NK-92 treated with Interleukin-12 subunit alpha and Interleukin-12 subunit beta, amount 100 ng/mL, for 24 hours (cell line): ENCODE results near the gene SEC14L6.
A peak's percentile ranks its signal among the peaks of the same experiment; 100 is the strongest.
"Not testable (repeated sequence)": the region's sequence is repeated elsewhere in the genome, so short reads cannot be mapped to it uniquely, and the experiment has no call there.

Source experiments
- DNase-seq: peaks from one replicate; lab custom pipeline; 2025; lab: John Stamatoyannopoulos, UW

SEC14L6 gene

GRCh38 chr22:30546616-30547015 is at the start of gene SEC14L6:
SEC14L6 (minus strand) TSS chr22:30546741; CDS start chr22:30546682, 59 bp downstream.
- no peak for DNase-seq

GRCh38 chr22:30596199-30596598 is 49.7 kb upstream of the SEC14L6 start:
- DNase-seq: no peak

GRCh38 chr22:30592360-30592713 is 45.8 kb upstream of the SEC14L6 start:
- not testable (repeated sequence) for DNase-seq

GRCh38 chr22:30591588-30592359 is 45.2 kb upstream of the SEC14L6 start, which contains the start of gene PES1:
PES1 (minus strand) TSS chr22:30591910; CDS start chr22:30591833, 77 bp downstream.
- DNase-seq: peak; percentile 83

- no peak for DNase-seq
These were observed 44.6 kb upstream of the SEC14L6 start for GRCh38 chr22:30591191-30591587.

- no peak for DNase-seq
These were observed 39.9 kb upstream of the SEC14L6 start for GRCh38 chr22:30586414-30586813.

- DNase-seq: no peak
These were observed 37.9 kb upstream of the SEC14L6 start for GRCh38 chr22:30584441-30584840.

- no peak for DNase-seq
These were observed 36.4 kb upstream of the SEC14L6 start for GRCh38 chr22:30582788-30583545.

GRCh38 chr22:30582051-30582450 is 35.5 kb upstream of the SEC14L6 start:
- no peak for DNase-seq

- DNase-seq: no peak
These were observed 34.4 kb upstream of the SEC14L6 start for GRCh38 chr22:30580896-30581295.

GRCh38 chr22:30578481-30578880 is 31.9 kb upstream of the SEC14L6 start:
- no peak for DNase-seq

- no peak for DNase-seq
These were observed 29.3 kb upstream of the SEC14L6 start for GRCh38 chr22:30575859-30576258.

- no peak for DNase-seq
These were observed 28.6 kb upstream of the SEC14L6 start for GRCh38 chr22:30574997-30575671.

- DNase-seq: no peak
These were observed 27.8 kb upstream of the SEC14L6 start, which contains the start of gene GAL3ST1 for GRCh38 chr22:30574095-30574981. GAL3ST1 (minus strand) TSS chr22:30574665; CDS start chr22:30557392, 17,273 bp downstream.

GRCh38 chr22:30573594-30574094 is 27.1 kb upstream of the SEC14L6 start:
- no peak for DNase-seq

GRCh38 chr22:30572840-30573593 is 26.5 kb upstream of the SEC14L6 start:
- no peak for DNase-seq

GRCh38 chr22:30572210-30572609 is 25.7 kb upstream of the SEC14L6 start:
- DNase-seq: no peak

- no peak for DNase-seq
These were observed 23.2 kb upstream of the SEC14L6 start for GRCh38 chr22:30569674-30570202.

- DNase-seq: no peak
These were observed 21.7 kb upstream of the SEC14L6 start for GRCh38 chr22:30568137-30568805.

GRCh38 chr22:30567277-30567676 is 20.7 kb upstream of the SEC14L6 start:
- not testable (repeated sequence) for DNase-seq
